ENCODE data around the gene CAMSAP1. TPM values are rescaled to one million over a fixed set of nuclear protein-coding genes. Genes with fewer than 3 reads are reported as not detected.
"Not testable (repeated sequence)": the region's sequence is repeated elsewhere in the genome, so short reads cannot be mapped to it uniquely, and the experiment has no call there.

CAMSAP1 gene
- total and polyA plus RNA-seq, 9 of the 15 experiments (the other 6 are each of a cell fraction or from before 2014, with no cell fraction given) = 1.5 to 28.8 (median 14.3) TPM

GRCh38 chr9:135920256-135920930, 13.0 kb upstream of the CAMSAP1 start:
- H3K9me1 ChIP-seq (ENCODE audit: control insufficient read depth, insufficient read depth, low read length) = no peaks in the 10 kb centered on the region
- FAIRE-seq = no peak
- 93% methylated on average over 12 of the region's 15 CpGs for WGBS (ENCODE audit: insufficient coverage, low coverage, missing lambda C conversion rate)

GRCh38 chr9:135919318-135919890, 12.1 kb upstream of the CAMSAP1 start:
- no TSS peak for BruUV-seq (replicated peaks)
- in situ Hi-C loops (cut with MboI) (no loop called here), intact Hi-C loops (cut with micrococcal nuclease) (no loop called here)
- Histone ChIP-seq H3K36me3 (ENCODE audit: control insufficient read depth, insufficient read depth, low read length) (peaks cover 65% of the 10 kb centered on the region), H3K4me1 (replicated peaks in 1 of 2; ENCODE audit: control insufficient read depth in 2 of 2, insufficient read depth in 2 of 2, low read length in 2 of 2) (peaks cover 0 to 14% of the 10 kb centered on the region in 2 experiments; a peak in 1 of 5 replicates), H4K20me1 (replicated peaks; ENCODE audit: control insufficient read depth, insufficient read depth, low read length) (no peaks in the 10 kb centered on the region), H3K4me3 (no peak overlapping the region), H3K9ac (ENCODE audit: insufficient read depth in 1 of 2, low read depth in 2 of 2, low read length in 2 of 2) (no peak overlapping the region), H3K27ac (ENCODE audit: extremely low read depth, low read depth, low read length) (no peak overlapping the region), H2AFZ (ENCODE audit: low read depth, low read length) (no peak overlapping the region), H3K9me3 (replicated peaks; ENCODE audit: control insufficient read depth, insufficient read depth, low read depth, low read length) (peaks cover 21% of the 10 kb centered on the region), H3K4me2 (ENCODE audit: insufficient read depth, low read length) (no peak overlapping the region), H3K79me2 (ENCODE audit: control insufficient read depth, insufficient read depth, low read length) (no peaks in the 10 kb centered on the region), H3K27me3 (ENCODE audit: control insufficient read depth in 2 of 2, insufficient read depth in 2 of 2, low read length in 2 of 2) (no peaks in the 10 kb centered on the region), H3K9me1 (ENCODE audit: control insufficient read depth, insufficient read depth, low read length) (no peaks in the 10 kb centered on the region)
- ATAC-seq = no peak
- peak; percentile 50 for TF ChIP-seq RBM22 (IDR thresholded peaks at IDR 0.05; ENCODE audit: low read depth, low read length, poor library complexity, severe bottlenecking)
- TF ChIP-seq POLR2G (IDR thresholded peaks at IDR 0.05; ENCODE audit: low read depth, low read length) = peak; percentile 75
- TF ChIP-seq SUPT5H (IDR thresholded peaks at IDR 0.05) = peak; percentile 17
- TF ChIP-seq TFAP4 (CRISPR knock-in tag; IDR thresholded peaks at IDR 0.05; ENCODE audit: borderline replicate concordance) = no peak
- 98% methylated on average over 10 of the region's 11 CpGs for WGBS (ENCODE audit: insufficient coverage, low coverage, missing lambda C conversion rate)
- CTCF ChIA-PET (ENCODE audit: low intra/inter-chr PET ratio) = no interaction called here
- DNase-seq (ENCODE audit: extremely low read depth in 1 of 4, low spot score in 3 of 4) = no peak
- POLR2A ChIA-PET = interaction anchor here (0.6 kb wide), 1 partner anchor 30 kb away, joined by 3 read pairs; no protein-coding TSS in a partner anchor
- no peak for FAIRE-seq

More at GRCh38 chr9:135920256-135920930, 13.0 kb upstream of the CAMSAP1 start:
- DNase-seq (ENCODE audit: extremely low read depth in 1 of 4, low spot score in 3 of 4) = no peak
- no TSS peak for BruUV-seq (replicated peaks)
- no peak overlapping the region for H3K4me2 ChIP-seq (ENCODE audit: insufficient read depth, low read length)
- no peak overlapping the region for H2AFZ ChIP-seq (ENCODE audit: low read depth, low read length)
- no peak overlapping the region for H3K4me3 ChIP-seq
- H3K4me1 ChIP-seq (replicated peaks in 1 of 2; ENCODE audit: control insufficient read depth in 2 of 2, insufficient read depth in 2 of 2, low read length in 2 of 2) = peaks cover 0 to 15% of the 10 kb centered on the region in 2 experiments; a peak in 1 of 5 replicates
- no peak overlapping the region for H3K27ac ChIP-seq (ENCODE audit: extremely low read depth, low read depth, low read length)
- H3K79me2 ChIP-seq (ENCODE audit: control insufficient read depth, insufficient read depth, low read length) = no peaks in the 10 kb centered on the region
- peaks cover 20% of the 10 kb centered on the region for H3K9me3 ChIP-seq (replicated peaks; ENCODE audit: control insufficient read depth, insufficient read depth, low read depth, low read length)
- POLR2A ChIA-PET = interaction anchor here (0.6 kb wide), 2 partner anchors 36 to 43 kb away, joined by 3 read pairs; no protein-coding TSS in a partner anchor
- H4K20me1 ChIP-seq (replicated peaks; ENCODE audit: control insufficient read depth, insufficient read depth, low read length) = no peaks in the 10 kb centered on the region
- intact Hi-C loops (cut with micrococcal nuclease) = no loop called here
- in situ Hi-C loops (cut with MboI) = no loop called here
- H3K27me3 ChIP-seq (ENCODE audit: control insufficient read depth in 2 of 2, insufficient read depth in 2 of 2, low read length in 2 of 2) = no peaks in the 10 kb centered on the region
- no peak overlapping the region; a peak in 1 of 4 replicates for H3K9ac ChIP-seq (ENCODE audit: insufficient read depth in 1 of 2, low read depth in 2 of 2, low read length in 2 of 2)
- CTCF ChIA-PET (ENCODE audit: low intra/inter-chr PET ratio) = no interaction called here
- TF ChIP-seq ZFP1 (CRISPR knock-in tag; IDR thresholded peaks at IDR 0.05) = no peak
- peak; percentile 58 for TF ChIP-seq POLR2G (IDR thresholded peaks at IDR 0.05; ENCODE audit: low read depth, low read length)
- ATAC-seq = no peak
- H3K36me3 ChIP-seq (ENCODE audit: control insufficient read depth, insufficient read depth, low read length) = peaks cover 65% of the 10 kb centered on the region; the same call in 2 of the 3 replicates

- POLR2A ChIA-PET = interaction anchor here (1.5 to 2.0 kb wide), 2 partner anchors 8 to 25 kb away, joined by 3 to 9 read pairs; partner anchors contain the start of gene CAMSAP1
These were observed 8.9 kb upstream of the CAMSAP1 start for GRCh38 chr9:135916227-135916626.

More at GRCh38 chr9:135916227-135916626, 8.9 kb upstream of the CAMSAP1 start:
- DNase-seq (ENCODE audit: extremely low read depth in 1 of 4, low spot score in 3 of 4); H3K4me1 ChIP-seq (replicated peaks in 1 of 2; ENCODE audit: control insufficient read depth in 2 of 2, insufficient read depth in 2 of 2, low read length in 2 of 2); H3K27ac ChIP-seq (ENCODE audit: extremely low read depth, low read depth, low read length); ATAC-seq; FAIRE-seq; BruUV-seq (replicated peaks); H2AFZ ChIP-seq (ENCODE audit: low read depth, low read length); in situ Hi-C loops (cut with MboI); H3K9me1 ChIP-seq (ENCODE audit: control insufficient read depth, insufficient read depth, low read length); H3K27me3 ChIP-seq (ENCODE audit: control insufficient read depth in 2 of 2, insufficient read depth in 2 of 2, low read length in 2 of 2); CTCF ChIA-PET (ENCODE audit: low intra/inter-chr PET ratio); H3K4me2 ChIP-seq (ENCODE audit: insufficient read depth, low read length); H4K20me1 ChIP-seq (replicated peaks; ENCODE audit: control insufficient read depth, insufficient read depth, low read length); H3K79me2 ChIP-seq (ENCODE audit: control insufficient read depth, insufficient read depth, low read length); H3K9ac ChIP-seq (ENCODE audit: insufficient read depth in 1 of 2, low read depth in 2 of 2, low read length in 2 of 2); intact Hi-C loops (cut with micrococcal nuclease); H3K4me3 ChIP-seq: not testable (repeated sequence)
- H3K9me3 ChIP-seq (replicated peaks; ENCODE audit: control insufficient read depth, insufficient read depth, low read depth, low read length) = peaks cover 27% of the 10 kb centered on the region
- peaks cover 66% of the 10 kb centered on the region for H3K36me3 ChIP-seq (ENCODE audit: control insufficient read depth, insufficient read depth, low read length)
- 99% methylated on average over 11 of the region's 12 CpGs for WGBS (ENCODE audit: insufficient coverage, low coverage, missing lambda C conversion rate)
